T-helper 17 cell (primary cell): ENCODE data around the gene RASA4B. TPM values are rescaled to one million over a fixed set of nuclear protein-coding genes. Genes with fewer than 3 reads are reported as not detected.
A peak's percentile ranks its signal among the peaks of the same experiment; 100 is the strongest.
"Not testable (repeated sequence)": the region's sequence is repeated elsewhere in the genome, so short reads cannot be mapped to it uniquely, and the experiment has no call there.

Experiments
- ATAC-seq: fragments of 150-1000 bp; cut with Tn5 transposase; 2 replicates; pipeline ENCODE4 v1.10.0; 2021; ENCODE audit warnings: mild to moderate bottlenecking, moderate library complexity
- DNase-seq, 3 donors: peaks; one replicate each; pipeline versions ENCODE4 v3.0.0 to v3.0.0-alpha.2; 2020 to 2021
- H3K9me3 ChIP-seq: one replicate; pipeline ENCODE4 v1.7.0; 2013; ENCODE audit warnings: low read length, mild to moderate bottlenecking; ENCODE audit not compliant: control insufficient read depth, poor library complexity, severe bottlenecking
- H3K27ac Mint-ChIP-seq: one replicate; pipeline ENCODE4 v1.8.0; 2022; ENCODE audit warnings: mild to moderate bottlenecking, moderate library complexity, mixed read lengths
- H3K27me3 Mint-ChIP-seq: one replicate; pipeline ENCODE4 v1.8.0; 2022; ENCODE audit warnings: mixed read lengths
- H3K36me3 Mint-ChIP-seq: one replicate; pipeline ENCODE4 v1.8.0; 2022; ENCODE audit warnings: low read depth, mixed read lengths
- H3K4me1 Mint-ChIP-seq: one replicate; pipeline ENCODE4 v1.8.0; 2022; ENCODE audit warnings: mild to moderate bottlenecking, mixed read lengths
- H3K4me3 Mint-ChIP-seq: one replicate; pipeline ENCODE4 v1.8.0; 2022; ENCODE audit warnings: mild to moderate bottlenecking, moderate library complexity, mixed read lengths
- total RNA-seq, 4 donors: library from RNA in 2 of 4; stranded (reverse) in 2 of 4; gene quantifications; one replicate each; pipeline ENCODE4 v1.2.3 and lab custom pipeline; 2022 to 2026

Gene RASA4B
- total RNA-seq, 2 donors from 2014 or later = 20.7 to 23.7 TPM

DNA sequence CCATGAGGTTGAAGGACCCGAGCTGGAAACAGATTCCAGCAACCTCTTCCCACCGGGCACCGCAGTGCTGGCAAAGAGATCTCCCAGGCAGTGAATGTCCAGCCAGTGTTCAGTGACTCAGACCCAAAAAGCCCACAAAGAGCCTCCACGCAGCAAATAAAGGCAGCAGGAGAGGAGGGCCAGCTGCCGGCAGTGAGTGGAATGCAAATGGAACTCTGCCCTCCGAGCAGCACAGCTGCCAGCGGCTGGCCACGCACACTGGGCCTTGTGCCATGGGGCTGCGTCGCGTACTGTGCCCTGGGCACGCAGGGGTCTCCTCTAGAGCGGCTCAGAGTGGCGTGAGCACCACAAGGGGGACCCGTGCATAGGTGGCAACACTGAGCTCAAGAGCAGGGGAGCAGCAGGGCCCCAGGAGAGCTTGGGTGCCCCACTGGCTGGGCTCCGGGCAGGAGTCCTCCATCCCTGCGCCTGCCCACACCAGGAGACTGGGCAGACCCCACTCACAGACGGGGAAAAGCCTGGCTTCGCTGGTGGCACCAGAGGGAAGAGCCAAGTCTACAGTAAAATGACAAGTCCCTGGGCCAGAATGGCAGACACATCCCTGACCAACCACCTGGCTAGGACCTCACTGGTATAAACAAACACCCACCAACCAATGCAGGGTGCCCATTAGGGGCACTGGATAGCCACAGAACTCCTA is 42.7 kb downstream of the RASA4B start:
- not testable (repeated sequence) for H3K27ac Mint-ChIP-seq, DNase-seq, H3K27me3 Mint-ChIP-seq, H3K36me3 Mint-ChIP-seq, ATAC-seq, H3K9me3 ChIP-seq, H3K4me3 Mint-ChIP-seq, H3K4me1 Mint-ChIP-seq

DNA sequence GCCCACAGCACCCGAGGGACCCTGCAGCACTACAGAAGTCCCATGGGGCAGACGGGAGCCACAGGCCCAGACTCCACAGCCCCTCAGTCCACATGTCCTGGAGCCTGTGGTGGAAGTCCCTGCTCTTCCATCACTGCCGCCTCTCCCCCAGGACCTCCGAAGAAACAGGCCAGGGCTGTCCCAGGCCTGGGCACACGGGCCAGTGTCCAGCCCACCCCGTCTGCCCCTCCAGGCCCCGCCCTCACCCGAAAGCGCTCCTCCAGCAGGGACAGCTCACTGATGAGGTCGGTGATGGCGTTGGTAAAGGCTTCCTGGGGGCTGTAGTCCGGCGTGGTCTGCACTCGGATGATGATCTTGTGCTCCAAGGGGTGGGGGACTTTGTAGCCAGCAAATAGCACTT is 43.5 kb downstream of the RASA4B start:
- H3K36me3 Mint-ChIP-seq, ATAC-seq, H3K4me1 Mint-ChIP-seq, H3K27me3 Mint-ChIP-seq, H3K4me3 Mint-ChIP-seq, DNase-seq, H3K9me3 ChIP-seq, H3K27ac Mint-ChIP-seq: not testable (repeated sequence)

GRCh38 chr7:102473271-102473991 is 44.1 kb downstream of the RASA4B start:
- DNase-seq = no peak
- peaks cover 5% of the 10 kb centered on the region for H3K4me1 Mint-ChIP-seq
- no peak overlapping the region for H3K27ac Mint-ChIP-seq
- no peaks in the 10 kb centered on the region for H3K27me3 Mint-ChIP-seq
- no peak for ATAC-seq
- no peaks in the 10 kb centered on the region for H3K36me3 Mint-ChIP-seq
- no peak overlapping the region for H3K4me3 Mint-ChIP-seq
- H3K9me3 ChIP-seq = no peaks in the 10 kb centered on the region

DNA sequence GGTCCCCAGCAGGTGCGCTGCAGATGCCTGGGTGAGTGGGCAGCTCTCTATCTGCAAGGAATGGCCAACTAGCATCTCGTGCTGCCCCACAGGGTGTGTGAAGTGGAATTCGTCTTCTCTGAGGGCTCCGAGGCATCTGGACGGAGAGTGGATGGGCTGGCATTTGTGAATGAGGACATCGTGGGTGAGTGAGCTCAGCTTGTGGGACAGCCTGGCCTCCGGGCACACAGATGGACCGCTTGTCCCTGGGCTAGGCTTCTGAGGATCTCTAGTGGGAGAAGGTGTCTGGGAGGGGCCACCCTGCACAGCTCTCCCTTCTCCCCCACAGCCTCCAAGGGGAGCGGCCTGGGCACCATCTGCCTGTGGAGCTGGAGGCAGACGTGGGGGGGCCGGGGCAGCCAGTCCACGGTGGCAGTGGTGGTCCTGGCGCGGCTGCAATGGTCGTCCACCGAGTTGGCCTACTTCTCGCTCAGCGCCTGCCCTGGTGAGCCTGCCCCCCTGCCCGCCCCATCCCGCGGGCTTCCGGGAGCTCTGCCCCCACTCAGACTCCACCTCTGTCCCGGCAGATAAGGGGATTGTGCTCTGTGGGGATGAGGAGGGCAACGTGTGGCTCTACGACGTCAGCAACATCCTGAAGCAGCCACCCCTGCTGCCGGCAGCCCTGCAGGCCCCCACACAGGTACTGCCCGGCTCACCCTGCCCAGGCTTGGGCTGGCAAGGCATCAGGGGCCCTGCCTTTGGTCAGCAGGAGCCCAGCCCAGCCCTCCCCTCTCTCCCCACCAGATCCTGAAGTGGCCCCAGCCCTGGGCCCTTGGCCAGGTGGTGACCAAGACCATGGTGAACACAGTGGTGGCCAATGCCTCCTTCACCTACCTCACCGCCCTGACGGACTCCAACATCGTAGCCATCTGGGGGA is 45.2 kb downstream of the RASA4B start:
- peak overlapping the region; percentile 32 for H3K27ac Mint-ChIP-seq
- ATAC-seq (no peak), DNase-seq (no peak)
- H3K36me3 Mint-ChIP-seq = no peaks in the 10 kb centered on the region
- H3K4me3 Mint-ChIP-seq = no peak overlapping the region
- peaks cover 5% of the 10 kb centered on the region for H3K4me1 Mint-ChIP-seq
- H3K27me3 Mint-ChIP-seq = no peaks in the 10 kb centered on the region
- no peaks in the 10 kb centered on the region for H3K9me3 ChIP-seq

- H3K4me1 Mint-ChIP-seq = peaks cover 7% of the 10 kb centered on the region
- ATAC-seq (no peak), DNase-seq (no peak)
- peak overlapping the region; percentile 32 for H3K27ac Mint-ChIP-seq
- H3K27me3 Mint-ChIP-seq = no peaks in the 10 kb centered on the region
- no peaks in the 10 kb centered on the region for H3K9me3 ChIP-seq
- H3K36me3 Mint-ChIP-seq = no peaks in the 10 kb centered on the region
- no peak overlapping the region for H3K4me3 Mint-ChIP-seq
These were observed 45.8 kb downstream of the RASA4B start for GRCh38 chr7:102471791-102472125.

- DNase-seq = no peak
- H3K9me3 ChIP-seq = no peaks in the 10 kb centered on the region
- peaks cover 11% of the 10 kb centered on the region for H3K4me1 Mint-ChIP-seq
- H3K27me3 Mint-ChIP-seq = no peaks in the 10 kb centered on the region
- no peak overlapping the region for H3K27ac Mint-ChIP-seq
- ATAC-seq = no peak
- no peak overlapping the region for H3K4me3 Mint-ChIP-seq
- H3K36me3 Mint-ChIP-seq = no peaks in the 10 kb centered on the region
These were observed 47.4 kb downstream of the RASA4B start for GRCh38 chr7:102469972-102470825.

DNA sequence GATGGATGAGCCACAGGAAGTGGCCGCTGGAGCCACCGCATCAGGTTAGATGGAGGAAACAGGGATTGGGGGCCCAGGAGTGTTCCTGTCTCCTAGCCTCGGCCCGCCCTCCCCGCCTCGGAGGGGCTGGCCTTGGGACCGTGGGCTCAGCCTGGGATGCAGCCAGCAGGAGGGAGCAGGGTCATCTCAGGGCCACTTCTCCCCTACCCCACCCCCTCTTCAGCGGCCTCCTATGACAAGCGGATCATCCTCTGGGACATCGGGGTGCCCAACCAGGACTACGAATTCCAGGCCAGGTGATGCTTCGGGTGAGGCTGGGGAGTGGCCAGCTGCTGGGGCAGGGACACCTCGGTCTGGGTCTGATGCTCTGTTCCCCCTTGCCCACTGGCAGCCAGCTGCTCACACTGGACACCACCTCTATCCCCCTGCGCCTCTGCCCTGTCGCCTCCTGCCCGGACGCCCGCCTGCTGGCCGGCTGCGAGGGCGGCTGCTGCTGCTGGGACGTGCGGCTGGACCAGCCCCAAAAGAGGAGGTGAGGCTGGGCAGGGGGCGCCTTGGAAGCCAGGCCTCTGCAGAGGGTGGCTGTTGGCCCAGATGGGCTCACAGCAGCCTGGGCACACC is 48.1 kb downstream of the RASA4B start:
- peaks cover 11% of the 10 kb centered on the region for H3K4me1 Mint-ChIP-seq
- DNase-seq = no peak
- no peaks in the 10 kb centered on the region for H3K36me3 Mint-ChIP-seq
- H3K9me3 ChIP-seq = no peaks in the 10 kb centered on the region
- no peak for ATAC-seq
- H3K4me3 Mint-ChIP-seq = no peak overlapping the region
- no peaks in the 10 kb centered on the region for H3K27me3 Mint-ChIP-seq
- H3K27ac Mint-ChIP-seq = no peak overlapping the region

- no peak for ATAC-seq
- Mint-ChIP-seq H3K36me3 (no peaks in the 10 kb centered on the region), H3K27me3 (no peaks in the 10 kb centered on the region), H3K4me3 (peak overlapping the region; percentile 36), H3K27ac (peak overlapping the region; percentile 61), H3K4me1 (peaks cover 16% of the 10 kb centered on the region)
- no peak for DNase-seq
- no peaks in the 10 kb centered on the region for H3K9me3 ChIP-seq
These were observed 48.9 kb downstream of the RASA4B start for GRCh38 chr7:102468478-102469350.

DNA sequence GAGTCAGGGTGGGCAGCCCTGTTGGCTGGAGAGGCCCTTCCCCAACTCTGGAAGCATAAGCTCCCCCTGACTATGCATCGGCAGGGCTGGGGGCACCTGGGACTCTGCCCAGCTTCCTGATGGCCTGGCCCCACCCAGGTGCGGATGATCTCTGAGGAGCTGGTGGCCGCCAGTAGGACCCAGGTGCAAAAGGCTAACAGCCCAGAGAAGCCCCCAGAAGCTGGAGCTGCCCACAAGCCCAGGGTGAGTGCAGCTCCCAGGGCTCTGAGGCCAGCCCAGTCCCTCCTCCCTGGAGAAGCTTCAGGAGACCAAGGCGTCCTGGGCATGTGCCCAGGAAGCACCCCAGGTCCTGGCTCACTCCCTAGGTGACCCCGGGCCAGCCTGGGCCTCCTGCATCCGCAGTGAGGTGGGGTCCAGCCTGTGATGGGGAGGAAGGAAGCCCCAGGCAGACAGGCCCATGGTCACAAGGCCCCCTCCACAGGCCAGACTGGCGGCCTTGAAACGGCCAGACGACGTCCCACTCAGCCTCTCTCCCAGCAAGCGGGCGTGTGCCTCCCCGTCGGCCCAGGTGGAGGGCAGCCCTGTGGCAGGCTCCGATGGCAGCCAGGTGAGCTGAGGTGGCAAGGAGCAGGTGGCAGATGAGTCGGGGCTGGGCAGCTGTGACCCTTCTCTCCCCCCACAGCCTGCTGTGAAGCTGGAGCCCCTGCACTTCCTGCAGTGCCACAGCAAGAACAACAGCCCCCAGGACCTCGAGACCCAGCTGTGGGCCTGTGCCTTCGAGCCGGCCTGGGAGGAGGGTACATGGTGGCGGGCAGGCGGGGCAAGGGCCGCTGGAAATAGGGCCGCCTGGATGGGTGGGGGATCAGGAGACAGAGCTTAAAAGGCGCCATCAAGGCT is 49.7 kb downstream of the RASA4B start:
- DNase-seq (no peak), ATAC-seq (no peak)
- no peaks in the 10 kb centered on the region for H3K27me3 Mint-ChIP-seq
- peaks cover 17% of the 10 kb centered on the region for H3K4me1 Mint-ChIP-seq
- H3K36me3 Mint-ChIP-seq = no peaks in the 10 kb centered on the region
- peak overlapping the region; percentile 61 for H3K27ac Mint-ChIP-seq
- H3K9me3 ChIP-seq = no peaks in the 10 kb centered on the region
- no peak overlapping the region for H3K4me3 Mint-ChIP-seq

DNA sequence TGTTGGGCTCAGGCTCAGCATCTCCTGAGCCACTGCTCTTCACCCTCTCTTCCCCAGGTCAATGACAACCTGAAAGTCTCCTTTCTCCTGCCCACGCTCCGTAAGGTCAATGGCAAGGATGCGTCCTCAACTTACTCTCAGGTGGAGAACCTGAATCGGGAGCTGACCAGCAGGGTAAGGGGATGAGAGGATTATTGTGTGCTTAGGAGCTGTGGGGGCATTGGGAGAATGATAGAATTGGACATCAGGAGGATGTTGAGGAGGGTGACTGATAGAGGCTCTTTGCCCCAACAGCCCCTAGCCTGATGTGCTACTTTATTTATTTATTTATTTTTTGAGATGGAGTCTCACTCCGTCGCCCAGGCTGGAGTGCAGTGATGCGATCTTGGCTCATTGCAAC is 51.5 kb downstream of the RASA4B start:
- H3K27ac Mint-ChIP-seq = peak overlapping the region; percentile 72
- H3K27me3 Mint-ChIP-seq = no peaks in the 10 kb centered on the region
- peak overlapping the region; percentile 91 for H3K4me3 Mint-ChIP-seq
- ATAC-seq = no peak
- DNase-seq = no peak
- H3K36me3 Mint-ChIP-seq = no peaks in the 10 kb centered on the region
- H3K9me3 ChIP-seq = no peaks in the 10 kb centered on the region
- peaks cover 22% of the 10 kb centered on the region for H3K4me1 Mint-ChIP-seq
